ENCODE results near the gene MYO16.

Gene MYO16

DNA sequence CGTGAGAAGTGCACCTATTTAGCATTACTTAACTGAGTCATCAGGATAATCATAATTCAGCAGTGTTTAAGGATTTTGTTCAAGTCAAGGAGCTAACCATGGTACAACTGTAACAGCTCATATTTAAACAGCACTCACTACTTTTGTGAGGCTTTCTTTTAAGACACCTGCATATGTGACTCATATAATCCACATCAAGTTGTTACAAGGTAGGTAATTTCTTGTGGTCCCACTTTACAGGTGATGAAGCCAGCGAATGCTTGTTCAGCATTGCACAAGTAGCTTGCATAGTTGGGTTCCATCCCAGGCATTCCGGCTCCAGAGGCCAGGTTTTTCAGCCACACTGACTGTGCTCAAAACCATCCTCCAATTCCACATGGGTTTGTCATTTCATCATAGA is 569.2 kb downstream of the MYO16 start:
- TF ChIP-seq, protein P1, sequence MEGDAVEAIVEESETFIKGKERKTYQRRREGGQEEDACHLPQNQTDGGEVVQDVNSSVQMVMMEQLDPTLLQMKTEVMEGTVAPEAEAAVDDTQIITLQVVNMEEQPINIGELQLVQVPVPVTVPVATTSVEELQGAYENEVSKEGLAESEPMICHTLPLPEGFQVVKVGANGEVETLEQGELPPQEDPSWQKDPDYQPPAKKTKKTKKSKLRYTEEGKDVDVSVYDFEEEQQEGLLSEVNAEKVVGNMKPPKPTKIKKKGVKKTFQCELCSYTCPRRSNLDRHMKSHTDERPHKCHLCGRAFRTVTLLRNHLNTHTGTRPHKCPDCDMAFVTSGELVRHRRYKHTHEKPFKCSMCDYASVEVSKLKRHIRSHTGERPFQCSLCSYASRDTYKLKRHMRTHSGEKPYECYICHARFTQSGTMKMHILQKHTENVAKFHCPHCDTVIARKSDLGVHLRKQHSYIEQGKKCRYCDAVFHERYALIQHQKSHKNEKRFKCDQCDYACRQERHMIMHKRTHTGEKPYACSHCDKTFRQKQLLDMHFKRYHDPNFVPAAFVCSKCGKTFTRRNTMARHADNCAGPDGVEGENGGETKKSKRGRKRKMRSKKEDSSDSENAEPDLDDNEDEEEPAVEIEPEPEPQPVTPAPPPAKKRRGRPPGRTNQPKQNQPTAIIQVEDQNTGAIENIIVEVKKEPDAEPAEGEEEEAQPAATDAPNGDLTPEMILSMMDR (IDR thresholded peaks at IDR 0.05; ENCODE audit: insufficient read depth, low read depth, low read length, missing control alignments): no peak
- no peak for DNase-seq (ENCODE audit: low read depth)
- H3K4me3 ChIP-seq (ENCODE audit: low read depth, low read length): no peak overlapping the region

DNA sequence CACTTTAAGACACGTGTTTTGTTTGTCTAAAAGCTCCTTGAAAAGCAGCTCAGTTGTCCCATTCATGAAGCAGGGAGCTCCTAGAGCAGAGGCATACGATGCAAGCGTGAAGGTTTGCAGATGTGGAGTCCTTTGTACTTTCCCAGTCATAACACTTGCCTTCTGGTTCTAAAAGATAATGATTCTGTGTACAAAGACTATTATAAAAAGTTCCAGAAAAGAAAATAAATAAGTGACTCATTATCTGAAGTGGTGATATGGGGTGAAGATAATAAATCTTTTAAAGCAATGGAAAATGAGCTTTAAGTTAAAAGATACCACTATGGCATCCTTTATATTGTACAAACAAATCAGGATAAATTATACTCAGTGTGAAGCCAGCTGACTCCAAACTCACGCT is 569.9 kb downstream of the MYO16 start:
- TF ChIP-seq, protein P1 (IDR thresholded peaks at IDR 0.05; ENCODE audit: insufficient read depth, low read depth, low read length, missing control alignments): no peak
- DNase-seq (ENCODE audit: low read depth): no peak
- no peak overlapping the region for H3K4me3 ChIP-seq (ENCODE audit: low read depth, low read length)

DNA sequence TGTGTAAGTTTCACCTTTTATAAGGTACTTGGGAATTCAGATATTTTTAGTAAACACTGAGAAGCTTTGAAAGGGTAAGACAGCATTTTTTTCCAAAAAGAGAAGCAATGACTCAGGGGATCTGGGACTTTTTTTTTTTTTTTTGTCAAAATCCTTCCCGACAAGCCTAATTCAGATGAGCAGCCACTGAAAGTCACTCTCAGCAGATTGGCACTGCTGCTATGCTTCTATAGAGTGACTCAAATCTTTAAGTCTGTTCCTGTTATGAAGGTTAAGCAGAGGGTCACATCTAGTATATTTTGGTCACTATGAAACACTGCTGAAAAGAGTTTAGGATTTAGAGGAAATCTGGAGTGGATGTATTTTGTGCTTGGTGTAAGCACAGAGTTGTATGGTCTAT is 571.1 kb downstream of the MYO16 start:
- no peak for DNase-seq (ENCODE audit: low read depth)
- H3K4me3 ChIP-seq (ENCODE audit: low read depth, low read length): no peak overlapping the region
- TF ChIP-seq, protein P1 (IDR thresholded peaks at IDR 0.05; ENCODE audit: insufficient read depth, low read depth, low read length, missing control alignments): no peak

DNA sequence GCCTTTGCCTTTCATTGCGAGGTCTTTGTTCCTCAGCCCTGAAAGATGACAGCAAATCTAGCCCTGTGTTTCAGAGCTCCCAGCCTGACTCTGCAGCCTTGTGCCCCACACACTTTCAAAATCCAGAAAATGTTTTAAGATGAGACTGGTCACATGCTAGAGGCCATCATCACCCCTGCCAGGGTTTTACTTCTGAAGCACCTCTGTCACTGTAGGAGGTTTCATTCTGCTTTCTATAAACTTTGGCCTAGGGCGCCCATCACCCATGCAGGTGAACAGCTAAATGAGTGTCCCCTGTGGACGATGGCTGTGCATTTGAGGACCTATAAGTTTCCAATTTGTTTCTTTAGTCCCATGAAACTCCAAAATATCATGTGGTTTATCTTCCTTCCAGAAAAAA is 574.2 kb downstream of the MYO16 start:
- no peak overlapping the region for H3K4me3 ChIP-seq (ENCODE audit: low read depth, low read length)
- no peak for DNase-seq (ENCODE audit: low read depth)
- TF ChIP-seq, protein P1 (IDR thresholded peaks at IDR 0.05; ENCODE audit: insufficient read depth, low read depth, low read length, missing control alignments): no peak

DNA sequence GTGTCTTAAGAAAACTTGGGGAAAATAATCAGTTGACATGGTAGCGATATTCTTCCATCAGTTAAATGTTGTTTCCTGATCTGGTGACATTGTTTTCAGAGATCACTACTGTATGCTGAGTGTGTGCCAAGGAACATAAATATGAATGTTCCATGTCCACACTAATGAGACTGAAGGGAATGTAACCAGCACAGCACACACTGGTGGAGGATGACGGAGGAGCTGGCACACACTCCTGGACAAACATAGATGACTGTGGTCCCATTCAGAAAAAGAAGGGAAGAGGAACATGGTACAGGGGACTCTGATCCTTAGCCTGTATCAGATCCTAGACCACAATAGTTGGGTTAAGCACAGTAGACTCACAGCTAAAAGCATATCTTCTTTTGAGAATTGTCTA is 574.8 kb downstream of the MYO16 start:
- no peak for DNase-seq (ENCODE audit: low read depth)
- no peak overlapping the region for H3K4me3 ChIP-seq (ENCODE audit: low read depth, low read length)
- TF ChIP-seq, protein P1 (IDR thresholded peaks at IDR 0.05; ENCODE audit: insufficient read depth, low read depth, low read length, missing control alignments): no peak

DNA sequence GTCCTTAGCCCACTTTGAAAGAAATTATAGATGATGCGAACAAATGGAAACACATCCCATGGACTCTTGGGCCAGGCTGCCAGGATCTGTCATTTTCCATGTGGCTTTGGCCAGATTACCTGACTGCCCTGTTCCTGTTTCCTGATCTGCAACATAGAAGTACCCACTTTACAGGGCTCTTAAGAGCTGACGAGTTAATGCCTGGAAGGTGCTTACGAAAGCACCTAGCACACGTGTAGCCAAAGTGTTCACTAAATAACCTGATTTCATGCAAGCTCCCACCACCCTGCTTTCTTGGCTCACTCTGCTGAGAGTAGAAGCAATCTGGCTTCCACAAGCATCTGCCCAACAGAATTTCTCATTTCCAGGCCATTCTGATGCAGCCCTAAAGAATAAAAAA is 575.2 kb downstream of the MYO16 start:
- H3K4me3 ChIP-seq (ENCODE audit: low read depth, low read length): no peak overlapping the region
- no peak for DNase-seq (ENCODE audit: low read depth)
- TF ChIP-seq, protein P1 (IDR thresholded peaks at IDR 0.05; ENCODE audit: insufficient read depth, low read depth, low read length, missing control alignments): no peak

DNA sequence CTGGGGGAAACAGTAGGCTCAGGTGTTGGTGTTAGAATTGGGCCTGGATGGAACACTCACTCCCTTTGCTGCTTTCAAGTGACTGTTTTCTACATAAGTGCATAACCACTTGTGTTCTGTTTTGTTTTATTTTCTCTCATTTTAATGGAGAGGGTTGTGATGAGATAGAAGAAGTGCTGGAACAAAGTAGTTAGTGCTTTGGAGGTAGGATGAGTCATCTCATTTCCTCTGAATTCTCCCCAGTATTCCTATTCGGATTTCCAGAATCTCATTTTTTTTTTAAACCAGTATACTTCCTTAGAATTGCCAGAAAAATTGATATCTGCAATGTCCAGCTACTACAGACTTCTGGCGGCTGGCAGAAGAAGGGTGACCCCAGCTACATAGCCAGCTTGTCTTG is 575.9 kb downstream of the MYO16 start:
- no peak for DNase-seq (ENCODE audit: low read depth)
- TF ChIP-seq, protein P1 (IDR thresholded peaks at IDR 0.05; ENCODE audit: insufficient read depth, low read depth, low read length, missing control alignments): no peak
- no peak overlapping the region for H3K4me3 ChIP-seq (ENCODE audit: low read depth, low read length)
